KMS-11 (cell line): ENCODE results near the gene NRP1.

Experiments
- H2AFZ ChIP-seq: fragments of 200-600 bp; sonication (generic); 2 replicates; pipeline ENCODE4 v1.6.1; 2016; ENCODE audit warnings: antibody characterized with exemption, mixed run types, low read depth
- H3K27ac ChIP-seq: fragments of 200-600 bp; sonication (generic); 2 replicates; pipeline ENCODE4 v1.6.1; 2016; ENCODE audit warnings: mild to moderate bottlenecking, mixed run types
- H3K27me3 ChIP-seq: fragments of 200-600 bp; sonication (generic); 2 replicates; pipeline ENCODE4 v1.6.1; 2017; ENCODE audit warnings: mild to moderate bottlenecking, low read depth, mixed run types, moderate library complexity; ENCODE audit not compliant: insufficient read depth
- H3K36me3 ChIP-seq: fragments of 200-600 bp; sonication (generic); 2 replicates; pipeline ENCODE4 v1.6.1; 2017; ENCODE audit warnings: mild to moderate bottlenecking, mixed run types; ENCODE audit not compliant: insufficient read depth
- H3K4me1 ChIP-seq: fragments of 200-600 bp; sonication (generic); 2 replicates; pipeline ENCODE4 v1.6.1; 2016; ENCODE audit warnings: mild to moderate bottlenecking, low read depth, mixed run types; ENCODE audit not compliant: poor library complexity, severe bottlenecking
- H3K4me2 ChIP-seq: fragments of 200-600 bp; sonication (generic); 2 replicates; pipeline ENCODE4 v1.7.0; 2016; ENCODE audit warnings: mild to moderate bottlenecking, mixed run types
- H3K4me3 ChIP-seq: fragments of 200-600 bp; sonication (generic); IDR thresholded peaks from 2 replicates; pipeline ENCODE4 v1.6.1; 2017; ENCODE audit warnings: low read depth, low read length, mixed read lengths; ENCODE audit not compliant: insufficient read depth
- H3K79me2 ChIP-seq: fragments of 200-600 bp; sonication (generic); 2 replicates; pipeline ENCODE4 v1.6.1; 2016; ENCODE audit warnings: low read depth, mixed run types; ENCODE audit not compliant: insufficient read depth
- H3K9ac ChIP-seq: fragments of 200-600 bp; sonication (generic); 2 replicates; pipeline ENCODE4 v1.6.1; 2016; ENCODE audit warnings: mild to moderate bottlenecking, mixed run types
- H4K20me1 ChIP-seq: fragments of 200-600 bp; sonication (generic); 2 replicates; pipeline ENCODE4 v1.6.1; 2016; ENCODE audit warnings: mild to moderate bottlenecking, mixed run types; ENCODE audit not compliant: insufficient read depth
- CTCF ChIP-seq: fragments of 200-600 bp; sonication (generic); conservative IDR thresholded peaks from 2 replicates; pipeline ENCODE4 v1.6.1; 2017; ENCODE audit warnings: low read depth, mild to moderate bottlenecking, antibody characterized with exemption, low read length, moderate library complexity, mixed read lengths

Gene NRP1

GRCh38 chr10:33287112-33287511, 47.4 kb downstream of the NRP1 start:
- H2AFZ ChIP-seq = no peak overlapping the region
- no peak for TF ChIP-seq CTCF
- H3K9ac ChIP-seq = no peak overlapping the region
- H3K27me3 ChIP-seq = no peaks in the 10 kb centered on the region
- H3K4me1 ChIP-seq = no peaks in the 10 kb centered on the region
- H3K79me2 ChIP-seq = no peaks in the 10 kb centered on the region
- no peak overlapping the region for H3K4me2 ChIP-seq
- no peak overlapping the region for H3K27ac ChIP-seq
- H4K20me1 ChIP-seq = no peaks in the 10 kb centered on the region
- H3K4me3 ChIP-seq = no peak overlapping the region
- H3K36me3 ChIP-seq = no peaks in the 10 kb centered on the region

DNA sequence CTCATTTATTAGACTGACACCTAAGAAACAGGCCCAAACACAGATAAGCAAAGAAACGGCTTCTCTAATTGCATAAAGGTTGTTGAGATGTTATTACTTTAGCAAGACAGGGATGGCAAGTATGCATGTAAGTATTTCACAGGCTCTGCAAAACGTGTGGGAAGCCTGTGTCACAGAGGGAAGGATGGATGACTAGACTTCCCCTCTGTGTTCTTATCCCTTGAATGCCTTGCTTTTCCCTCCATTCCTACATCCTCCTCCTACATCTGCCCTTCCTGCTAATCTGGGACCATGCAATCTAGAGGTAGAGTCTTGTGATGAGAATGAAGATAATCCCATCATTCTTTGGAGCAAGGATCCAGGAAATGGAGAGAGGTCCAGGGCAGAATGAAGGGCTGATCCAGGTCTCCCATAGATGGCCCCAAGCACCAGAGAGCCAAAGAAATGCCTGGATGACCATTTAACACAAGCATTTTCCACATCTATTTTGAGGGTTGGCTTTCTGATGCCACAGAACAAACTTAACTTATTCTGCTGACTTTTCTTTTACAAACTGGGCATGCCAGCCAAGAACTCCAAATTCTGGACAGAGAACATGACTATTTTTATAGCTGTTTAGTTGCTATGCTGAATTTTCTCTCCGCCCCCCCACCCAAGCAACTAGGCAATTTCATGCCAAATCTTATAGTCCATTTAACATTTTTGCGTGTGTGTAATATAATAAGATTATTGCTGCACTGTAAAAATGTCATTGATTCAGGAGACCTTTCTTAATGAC, 48.1 kb downstream of the NRP1 start:
- no peak overlapping the region for H3K4me3 ChIP-seq
- no peak overlapping the region for H2AFZ ChIP-seq
- no peak for TF ChIP-seq CTCF
- no peaks in the 10 kb centered on the region for H3K27me3 ChIP-seq
- no peaks in the 10 kb centered on the region for H3K4me1 ChIP-seq
- no peaks in the 10 kb centered on the region for H4K20me1 ChIP-seq
- no peak overlapping the region for H3K9ac ChIP-seq
- H3K79me2 ChIP-seq = no peaks in the 10 kb centered on the region
- no peaks in the 10 kb centered on the region for H3K36me3 ChIP-seq
- H3K4me2 ChIP-seq = no peak overlapping the region
- H3K27ac ChIP-seq = no peak overlapping the region

- Histone ChIP-seq H2AFZ (no peak overlapping the region), H3K4me1 (no peaks in the 10 kb centered on the region), H3K79me2 (no peaks in the 10 kb centered on the region)
Observed at GRCh38 chr10:33284945-33285344, 49.5 kb downstream of the NRP1 start.

DNA sequence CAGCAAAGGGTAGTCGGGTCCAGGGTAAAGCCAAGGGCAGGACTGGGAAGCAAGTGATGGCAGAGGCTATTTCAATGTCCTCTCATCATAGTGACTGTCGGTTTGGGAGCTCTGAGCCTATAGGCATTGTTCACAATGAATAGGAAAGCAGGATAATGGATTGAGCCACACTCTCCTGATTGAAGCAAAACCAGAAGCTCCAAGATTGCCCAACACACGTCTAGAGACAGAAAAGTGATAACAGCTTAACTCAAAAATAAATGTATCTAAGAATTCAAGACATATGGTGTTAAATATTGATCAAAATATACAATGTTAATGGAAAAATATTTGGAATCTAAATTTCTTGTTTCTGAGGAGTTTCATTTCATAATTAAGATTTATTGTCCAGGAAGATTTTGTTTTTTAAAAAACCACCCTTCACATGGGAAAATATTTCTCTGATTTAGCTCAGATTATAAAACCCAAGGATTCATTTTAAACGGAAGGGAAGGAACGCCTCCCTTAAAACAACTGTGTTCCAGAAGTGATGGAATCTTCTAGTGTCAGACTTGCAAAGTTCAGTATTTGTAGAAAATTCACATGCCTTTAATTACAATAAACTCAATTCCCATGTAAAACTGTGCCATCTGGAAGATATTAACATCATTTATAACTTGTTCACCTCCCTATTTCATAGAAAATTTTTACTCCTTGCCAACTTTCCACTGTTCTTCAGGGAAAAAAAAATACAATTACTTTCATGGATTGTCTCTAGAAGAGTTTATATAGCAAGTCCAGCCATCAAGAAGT, 54.5 kb downstream of the NRP1 start:
- H3K4me3 ChIP-seq = no peak overlapping the region
- H3K27me3 ChIP-seq = no peaks in the 10 kb centered on the region
- no peak overlapping the region for H3K27ac ChIP-seq
- H3K79me2 ChIP-seq = no peaks in the 10 kb centered on the region
- H3K36me3 ChIP-seq = no peaks in the 10 kb centered on the region
- H2AFZ ChIP-seq = no peak overlapping the region
- H3K9ac ChIP-seq = no peak overlapping the region
- TF ChIP-seq CTCF = no peak
- no peak overlapping the region for H3K4me2 ChIP-seq
- H3K4me1 ChIP-seq = no peaks in the 10 kb centered on the region
- H4K20me1 ChIP-seq = no peaks in the 10 kb centered on the region

More at GRCh38 chr10:33284945-33285344, 49.5 kb downstream of the NRP1 start:
- no peak overlapping the region for H3K4me3 ChIP-seq
- H4K20me1 ChIP-seq = no peaks in the 10 kb centered on the region
- H3K27me3 ChIP-seq = no peaks in the 10 kb centered on the region
- no peak overlapping the region for H3K4me2 ChIP-seq
- H3K9ac ChIP-seq = no peak overlapping the region
- no peaks in the 10 kb centered on the region for H3K36me3 ChIP-seq
- no peak overlapping the region for H3K27ac ChIP-seq
- TF ChIP-seq CTCF = no peak
